RKO (cell line): ENCODE data around the gene GOLPH3.
"Not testable (repeated sequence)": the region's sequence is repeated elsewhere in the genome, so short reads cannot be mapped to it uniquely, and the experiment has no call there.

Source experiments
- DNase-seq: peaks from one replicate; pipeline ENCODE4 v3.0.0-alpha.2; 2016; ENCODE audit warnings: low spot score

The GOLPH3 gene

DNA sequence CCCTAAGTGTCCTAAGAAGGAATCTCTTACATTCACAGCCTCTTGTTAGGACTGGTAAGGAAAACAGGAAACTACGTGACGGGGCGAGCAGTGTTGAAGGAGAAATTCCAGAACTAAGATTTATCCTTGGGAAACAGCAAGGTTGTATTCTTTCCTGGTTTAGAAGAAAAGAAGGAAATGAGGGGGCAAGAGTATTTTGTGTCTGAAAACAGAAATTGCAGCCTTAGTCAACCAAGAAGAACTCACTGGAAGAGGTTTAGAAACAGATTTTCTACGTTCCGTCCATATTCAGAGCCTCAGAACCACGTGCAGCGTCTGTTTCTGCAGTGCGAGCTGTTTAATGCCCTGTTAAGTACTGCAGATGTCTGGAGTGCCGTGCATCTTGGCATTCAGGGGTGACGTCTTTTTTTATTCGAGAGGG is 75.2 kb downstream of the GOLPH3 start:
- no peak for DNase-seq

DNA sequence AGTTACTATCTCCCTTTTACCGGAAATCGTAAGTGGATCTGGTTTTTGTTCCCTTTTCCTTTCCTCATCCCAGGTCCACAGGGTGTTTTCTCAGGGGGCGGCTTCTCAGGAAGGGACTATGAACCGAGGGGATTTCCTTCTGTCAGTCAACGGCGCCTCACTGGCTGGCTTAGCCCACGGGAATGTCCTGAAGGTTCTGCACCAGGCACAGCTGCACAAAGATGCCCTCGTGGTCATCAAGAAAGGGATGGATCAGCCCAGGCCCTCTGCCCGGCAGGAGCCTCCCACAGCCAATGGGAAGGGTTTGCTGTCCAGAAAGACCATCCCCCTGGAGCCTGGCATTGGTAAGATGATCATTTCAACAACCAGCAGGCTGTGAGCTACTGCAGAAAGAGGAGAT is 75.8 kb downstream of the GOLPH3 start:
- DNase-seq, result no peak

DNA sequence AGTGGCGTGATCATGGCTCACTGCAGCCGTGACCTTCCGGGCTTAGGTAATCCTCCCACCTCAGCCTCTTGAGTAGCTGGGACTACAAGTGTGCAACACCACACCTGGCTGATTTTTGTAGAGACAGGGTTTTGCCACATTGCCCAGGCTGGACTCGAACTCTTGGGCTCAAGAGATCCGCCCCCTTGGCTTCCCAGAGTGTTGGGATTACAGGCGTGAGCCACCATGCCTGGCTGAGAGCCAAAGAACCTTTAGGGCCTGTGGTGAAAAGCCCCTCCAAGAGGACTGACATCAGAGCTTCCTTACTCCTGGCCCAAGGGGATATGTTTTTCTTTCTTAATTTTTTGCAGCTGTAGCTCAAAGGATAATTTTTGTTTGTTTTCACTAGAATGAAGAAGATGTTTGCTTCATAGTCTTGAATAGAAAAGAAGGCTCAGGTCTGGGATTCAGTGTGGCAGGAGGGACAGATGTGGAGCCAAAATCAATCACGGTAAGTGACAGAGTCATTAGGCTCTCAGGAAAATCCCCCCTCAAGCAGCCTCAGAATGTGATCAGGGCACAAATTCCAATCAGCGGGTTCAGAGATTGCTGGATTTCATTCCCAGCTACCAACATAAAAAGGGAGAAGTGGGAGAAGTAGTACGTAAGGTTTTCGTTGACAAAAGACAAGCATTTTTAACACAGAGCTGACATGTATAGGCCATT is 77.1 kb downstream of the GOLPH3 start:
- DNase-seq, result no peak

DNA sequence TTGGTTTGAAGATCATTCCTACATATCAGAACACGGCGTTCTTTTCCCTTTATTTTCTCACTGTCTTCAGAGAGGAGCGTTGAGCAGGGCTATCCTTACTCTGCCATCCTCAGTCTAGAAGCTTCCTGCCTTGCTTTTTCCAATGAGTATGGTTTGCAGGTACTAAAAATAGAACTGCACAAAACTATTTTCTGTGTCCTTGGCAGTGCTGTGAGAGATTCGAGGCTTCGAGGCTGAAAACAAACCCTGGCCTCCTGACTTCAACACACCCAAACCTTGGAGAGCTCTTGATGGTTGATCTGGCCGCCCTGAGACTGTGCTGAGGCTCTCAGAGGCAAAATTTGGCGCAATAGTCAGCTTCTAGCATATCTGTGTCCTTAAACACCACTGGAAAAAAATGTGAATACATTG is 78.9 kb downstream of the GOLPH3 start:
- DNase-seq, result no peak

DNA sequence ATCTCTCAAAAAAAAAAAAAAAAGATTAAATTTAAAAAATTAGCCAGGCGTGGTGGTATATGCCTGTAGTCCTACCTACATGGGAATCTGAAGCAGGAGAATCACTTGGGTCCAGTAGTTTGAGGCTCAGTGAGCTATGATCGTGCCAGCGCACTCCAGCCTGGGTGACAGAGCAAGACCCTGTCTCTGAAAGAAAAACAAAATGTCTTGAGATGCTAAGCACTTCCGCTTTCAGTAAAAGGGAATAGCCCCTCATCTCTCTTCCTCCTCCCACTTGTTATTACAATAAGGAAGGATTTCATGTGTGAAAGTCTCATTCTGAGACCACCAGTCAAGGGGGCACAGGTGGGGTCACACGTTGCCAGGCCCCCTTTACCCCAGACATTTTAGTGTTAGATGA is 79.4 kb downstream of the GOLPH3 start:
- no peak for DNase-seq

DNA sequence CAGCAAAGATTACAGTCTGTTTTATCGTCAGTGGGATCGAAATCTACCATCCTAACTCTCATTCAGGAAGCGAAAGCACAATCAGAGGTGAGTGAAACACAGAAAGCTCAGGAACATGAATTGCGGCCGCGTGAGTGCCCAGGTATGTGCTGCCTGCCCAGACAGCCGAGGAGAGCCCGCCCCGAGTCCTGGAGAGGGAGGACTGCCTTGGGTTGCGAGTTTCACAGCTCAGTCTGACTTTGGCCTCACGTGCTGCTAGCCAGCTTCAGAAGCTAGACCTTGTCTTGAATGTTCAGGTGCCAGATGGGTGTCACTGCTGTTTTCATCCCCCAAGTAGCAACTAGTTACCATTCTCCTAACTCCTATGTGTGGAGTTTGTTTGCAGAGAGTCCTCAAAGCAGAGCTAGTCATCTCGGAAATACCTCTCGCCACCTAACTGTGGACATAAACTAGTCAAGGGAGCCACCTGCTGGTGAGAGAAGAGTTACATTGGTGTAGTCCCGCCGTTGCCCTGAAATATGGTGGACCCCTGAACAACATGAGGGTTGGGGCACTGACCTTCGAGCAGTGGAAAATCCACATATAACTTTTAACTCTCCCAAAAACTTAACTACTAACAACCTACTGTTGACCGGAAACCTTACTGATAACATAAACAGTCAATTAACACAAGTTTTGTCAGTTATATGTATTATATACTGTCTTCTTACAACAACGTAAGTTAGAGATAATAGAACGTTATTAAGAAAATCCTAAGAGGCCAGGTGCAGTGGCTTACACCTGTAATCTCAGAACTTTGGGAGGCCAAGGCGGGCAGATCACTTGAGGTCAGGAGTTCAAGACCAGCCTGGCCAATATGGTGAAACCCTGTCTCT is 80.9 kb downstream of the GOLPH3 start:
- DNase-seq, result peak; percentile 85

DNA sequence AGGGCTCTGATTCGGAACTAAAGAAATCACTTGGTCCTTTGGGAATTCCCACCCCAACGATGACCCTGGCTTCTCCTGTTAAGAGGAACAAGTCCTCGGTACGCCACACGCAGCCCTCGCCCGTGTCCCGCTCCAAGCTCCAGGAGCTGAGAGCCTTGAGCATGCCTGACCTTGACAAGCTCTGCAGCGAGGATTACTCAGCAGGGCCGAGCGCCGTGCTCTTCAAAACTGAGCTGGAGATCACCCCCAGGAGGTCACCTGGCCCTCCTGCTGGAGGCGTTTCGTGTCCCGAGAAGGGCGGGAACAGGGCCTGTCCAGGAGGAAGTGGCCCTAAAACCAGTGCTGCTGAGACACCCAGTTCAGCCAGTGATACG is 83.4 kb downstream of the GOLPH3 start:
- no peak for DNase-seq

GRCh38 chr5:32090026-32090754 is 83.9 kb downstream of the GOLPH3 start:
- no peak for DNase-seq

- DNase-seq, result no peak
These were observed 84.7 kb downstream of the GOLPH3 start for GRCh38 chr5:32089146-32090000.

GRCh38 chr5:32088214-32088613 is 85.9 kb downstream of the GOLPH3 start:
- DNase-seq, result no peak

DNA sequence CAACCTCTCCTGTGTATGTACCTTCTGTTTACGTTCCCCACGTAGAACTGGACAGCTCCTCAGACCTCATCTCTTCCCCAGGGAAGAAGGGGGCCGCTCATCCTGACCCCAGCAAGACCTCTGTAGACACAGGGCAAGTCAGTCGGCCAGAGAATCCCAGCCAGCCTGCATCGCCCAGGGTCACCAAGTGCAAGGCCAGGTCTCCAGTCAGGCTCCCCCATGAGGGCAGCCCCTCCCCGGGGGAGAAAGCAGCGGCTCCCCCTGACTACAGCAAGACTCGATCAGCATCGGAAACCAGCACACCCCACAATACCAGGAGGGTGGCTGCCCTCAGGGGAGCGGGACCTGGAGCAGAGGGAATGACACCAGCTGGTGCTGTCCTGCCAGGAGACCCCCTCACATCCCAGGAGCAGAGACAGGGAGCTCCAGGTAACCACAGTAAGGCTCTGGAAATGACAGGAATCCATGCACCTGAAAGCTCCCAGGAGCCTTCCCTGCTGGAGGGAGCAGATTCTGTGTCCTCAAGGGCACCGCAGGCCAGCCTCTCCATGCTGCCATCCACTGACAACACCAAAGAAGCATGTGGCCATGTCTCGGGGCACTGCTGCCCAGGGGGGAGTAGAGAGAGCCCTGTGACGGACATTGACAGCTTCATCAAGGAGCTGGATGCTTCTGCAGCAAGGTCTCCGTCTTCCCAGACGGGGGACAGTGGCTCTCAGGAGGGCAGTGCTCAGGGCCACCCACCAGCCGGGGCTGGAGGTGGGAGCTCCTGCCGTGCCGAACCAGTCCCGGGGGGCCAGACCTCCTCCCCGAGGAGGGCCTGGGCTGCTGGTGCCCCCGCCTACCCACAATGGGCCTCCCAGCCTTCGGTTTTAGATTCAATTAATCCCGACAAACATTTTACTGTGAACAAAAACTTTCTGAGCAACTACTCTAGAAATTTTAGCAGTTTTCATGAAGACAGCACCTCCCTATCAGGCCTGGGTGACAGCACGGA is 86.7 kb downstream of the GOLPH3 start:
- no peak for DNase-seq

- DNase-seq, result no peak
These were observed 90.1 kb downstream of the GOLPH3 start for GRCh38 chr5:32083981-32084430.

GRCh38 chr5:32082701-32083100 is 91.4 kb downstream of the GOLPH3 start:
- DNase-seq, result no peak

GRCh38 chr5:32080565-32080964 is 93.6 kb downstream of the GOLPH3 start:
- not testable (repeated sequence) for DNase-seq

DNA sequence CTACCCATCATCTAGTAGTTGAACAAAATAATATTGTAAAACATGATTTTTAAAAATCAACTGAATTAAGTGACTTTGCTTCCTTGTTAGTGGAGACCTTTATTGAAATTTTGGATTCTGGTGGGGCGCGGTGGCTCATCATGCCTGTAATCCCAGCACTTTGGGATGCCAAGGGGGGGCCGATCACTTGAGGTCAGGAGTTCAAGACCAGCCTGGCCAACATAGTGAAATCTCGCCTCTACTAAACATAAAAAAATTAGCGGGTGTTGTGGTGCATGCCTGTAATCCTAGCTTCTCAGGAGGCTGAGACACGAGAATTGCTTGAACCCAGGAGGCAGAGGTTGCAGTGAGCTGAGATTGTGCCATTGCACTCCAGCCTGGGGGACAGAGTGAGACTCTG is 95.3 kb downstream of the GOLPH3 start:
- not testable (repeated sequence) for DNase-seq

DNA sequence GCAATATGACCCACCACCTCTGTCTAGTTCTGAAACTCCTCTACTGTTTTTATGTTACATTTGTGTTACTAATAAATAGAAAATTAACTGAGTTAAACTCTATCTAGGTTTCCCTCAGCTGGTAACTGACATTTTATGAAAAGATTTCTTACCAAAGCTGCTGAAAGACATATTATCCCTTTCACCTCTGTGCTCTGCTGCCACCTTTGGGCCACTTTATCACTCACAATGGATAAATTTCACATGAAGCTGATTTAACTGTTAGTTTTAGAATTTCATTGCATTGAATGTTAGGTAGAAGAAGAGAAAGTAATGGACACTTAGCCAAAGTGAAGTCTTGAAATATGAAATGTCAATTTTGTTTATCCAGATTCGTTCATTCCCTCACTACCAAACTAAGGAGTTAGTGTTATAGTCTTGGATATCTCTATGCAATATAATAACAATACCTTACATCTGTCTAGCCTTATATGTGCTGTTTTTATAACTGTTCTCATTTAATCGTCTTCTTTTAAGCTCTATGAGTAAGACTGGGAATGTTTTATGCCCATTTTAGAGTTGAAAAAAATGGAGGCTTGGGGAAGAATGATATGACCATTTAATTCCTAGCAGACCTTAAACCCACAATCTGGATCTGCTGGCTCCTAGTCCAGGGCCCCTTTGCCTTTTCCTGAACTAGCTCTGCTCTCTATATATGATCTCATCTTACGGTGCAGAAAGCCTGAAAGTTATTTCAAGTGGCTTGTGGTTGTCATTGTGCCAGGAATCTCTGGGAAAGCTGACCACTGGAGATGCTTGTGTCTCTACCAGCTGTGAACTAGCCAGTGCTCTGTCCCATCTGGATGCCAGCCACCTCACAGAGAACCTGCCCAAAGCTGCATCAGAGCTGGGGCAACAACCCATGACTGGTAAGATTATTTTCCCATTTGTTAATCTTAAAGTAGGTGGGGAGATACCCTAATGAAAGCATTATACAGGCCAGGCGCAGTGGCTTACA is 97.1 kb downstream of the GOLPH3 start:
- peak; percentile 56 for DNase-seq
